HepG2 (cell line): ENCODE results near the gene AGAP1. TPM values are rescaled to one million over a fixed set of nuclear protein-coding genes. Genes with fewer than 3 reads are reported as not detected.

Source experiments
- ATAC-seq: fragments of 200-7000 bp; cut with Tn5 transposase; 3 replicates; pipeline ENCODE4 v1.9.1; 2020; ENCODE audit warnings: mild to moderate bottlenecking, moderate library complexity
- BruUV-seq: library from RNA; stranded (reverse); fragments of 400-500 nt; replicated peaks from 2 replicates; lab custom pipeline; 2021; lab: Mats Ljungman, UMichigan
- CTCF ChIA-PET: fragments of 300-600 bp; formaldehyde crosslinking; extraction: SDS; loops from one replicate; lab custom pipeline; 2021; ENCODE audit warnings: low total read pairs, inconsistent platforms, low intra/inter-chr PET ratio; lab: Yijun Ruan, JAX
- POLR2A ChIA-PET: fragments of 350-600 bp; sonication (Branson Sonifier 250); formaldehyde crosslinking; loops from one replicate; lab custom pipeline; 2020; ENCODE audit warnings: antibody characterized with exemption, inconsistent platforms; lab: Yijun Ruan, JAX
- DNase-seq: peaks from one replicate; pipeline ENCODE4 v3.0.0-alpha.2; 2015; ENCODE audit warnings: low spot score
- FAIRE-seq: peaks from 3 replicates; lab custom pipeline; 2011; peaks lifted over from hg19 to GRCh38; lab: Jason Lieb, UNC
- H2AFZ ChIP-seq: one replicate; pipeline ENCODE4 v1.6.1; 2011; ENCODE audit warnings: low read length, inconsistent platforms
- H3K27ac ChIP-seq: fragments of 300-600 bp; 3 replicates; pipeline ENCODE4 v1.8.0; 2011; ENCODE audit warnings: mixed run types, mild to moderate bottlenecking, mixed read lengths, low read length, inconsistent platforms; ENCODE audit not compliant: insufficient read depth; ENCODE audit errors: extremely low read length
- H3K27me3 ChIP-seq, 2 experiments: fragments of 200-600 bp in 1 of 2; 2 replicates in 1 of 2; 3 replicates in 1 of 2; pipeline versions ENCODE4 v1.6.0 to v1.8.0; 2011; ENCODE audit warnings: low read length in 2 of 2, mild to moderate bottlenecking in 2 of 2, moderate library complexity in 2 of 2, inconsistent platforms in 1 of 2; ENCODE audit not compliant: insufficient read depth in 2 of 2, control insufficient read depth in 1 of 2
- H3K36me3 ChIP-seq, 2 experiments: fragments of 200-600 bp in 1 of 2; replicated peaks in 1 of 2; 2 replicates in 1 of 2; 3 replicates in 1 of 2; pipeline versions ENCODE4 v1.5.1 to v1.8.0; 2011; ENCODE audit warnings: low read length in 2 of 2, inconsistent platforms in 1 of 2; ENCODE audit not compliant: insufficient read depth in 2 of 2, control insufficient read depth in 1 of 2
- H3K4me1 ChIP-seq: 2 replicates; pipeline ENCODE4 v1.5.1; 2012; ENCODE audit warnings: low read length, inconsistent platforms; ENCODE audit not compliant: insufficient read depth
- H3K4me2 ChIP-seq: 2 replicates; pipeline ENCODE4 v1.6.0; 2011; ENCODE audit warnings: low read depth, low read length, inconsistent platforms
- H3K4me3 ChIP-seq, 3 experiments: fragments of 200-600 bp in 1 of 3; sonication (generic), shearing (Covaris generic) in 1 of 3; replicated peaks in 1 of 3; 2 replicates each; pipeline ENCODE4 v1.5.1; 2011 to 2016; ENCODE audit warnings: low read length in 3 of 3, inconsistent platforms in 2 of 3, low read depth in 2 of 3, mild to moderate bottlenecking in 2 of 3, control low read depth in 1 of 3, mixed read lengths in 1 of 3; ENCODE audit not compliant: insufficient read depth in 1 of 3
- H3K79me2 ChIP-seq: one replicate; pipeline ENCODE4 v1.6.1; 2011; ENCODE audit warnings: low read length, inconsistent platforms; ENCODE audit not compliant: insufficient read depth
- H3K9ac ChIP-seq: 2 replicates; pipeline ENCODE4 v1.6.0; 2011; ENCODE audit warnings: mild to moderate bottlenecking, low read depth, low read length, inconsistent platforms; ENCODE audit not compliant: insufficient read depth
- H3K9me3 ChIP-seq: 2 replicates; pipeline ENCODE4 v1.5.1; 2012; ENCODE audit warnings: mild to moderate bottlenecking, low read length
- H4K20me1 ChIP-seq: 2 replicates; pipeline ENCODE4 v1.6.0; 2011; ENCODE audit warnings: inconsistent platforms, mild to moderate bottlenecking, low read length, moderate library complexity; ENCODE audit not compliant: insufficient read depth
- MIER3 ChIP-seq: IDR thresholded peaks from 2 replicates; pipeline ENCODE4 v1.6.1; 2016; ENCODE audit warnings: missing compliant biosample characterization, borderline replicate concordance
- MZF1 ChIP-seq: sonication (generic); formaldehyde crosslinking; IDR thresholded peaks from 2 replicates; pipeline ENCODE4 v1.8.1; 2023; ENCODE audit warnings: mild to moderate bottlenecking, missing genetic modification reagents, borderline replicate concordance
- PAX8 ChIP-seq: sonication (generic); formaldehyde crosslinking; IDR thresholded peaks from 2 replicates; pipeline ENCODE4 v1.8.0; 2022; ENCODE audit warnings: mild to moderate bottlenecking, missing genetic modification reagents, borderline replicate concordance
- RFXANK ChIP-seq: IDR thresholded peaks from 2 replicates; pipeline ENCODE4 v1.6.1; 2016
- WGBS: methylation state at CpG from one replicate; pipeline ENCODE4 v1.1.6; 2017; ENCODE audit warnings: low lambda C conversion rate; 5-methylcytosine and 5-hydroxymethylcytosine counted together
- in situ Hi-C: cut with HindIII; loops from 2 replicates; pipeline ENCODE4 v1.10.0; 2017; ENCODE audit warnings: low pct_unique_long_range_greater_than_20kb; ENCODE audit not compliant: extremely low pct_ligation_motif_present
- intact Hi-C: fragments of 100-400 bp; cut with micrococcal nuclease; formaldehyde crosslinking; loops from one replicate; pipeline ENCODE4 v1.10.0; 2022; ENCODE audit not compliant: unreplicated experiment
- polyA plus RNA-seq, 8 experiments: library from polyadenylated mRNA; depleted of rRNA in 3 of 8; stranded (reverse) in 7 of 8; unstranded in 1 of 8; fragments of >200 nt; fragmentation: Illumina TruSeq in 4 of 8; extraction: Trizol in 4 of 8; gene quantifications; 2 replicates each; pipeline versions ENCODE4 v1.2.1 to v1.2.3, GENCODE V29; 2011 to 2016; ENCODE audit warnings: low read depth in 4 of 8, missing spikeins in 1 of 8, mixed read lengths in 1 of 8; ENCODE audit not compliant: insufficient read depth in 1 of 8
- total RNA-seq, 5 experiments: library from RNA; depleted of rRNA; stranded (reverse); fragments of >200 nt; fragmentation: Illumina TruSeq; extraction: Trizol; gene quantifications; 2 replicates each; pipeline ENCODE4 v1.2.3, GENCODE V29; 2016; ENCODE audit warnings: low read depth in 1 of 5
- TF ChIP-seq, protein P1 (sequence below): sonication (generic); formaldehyde crosslinking; conservative IDR thresholded peaks from 2 replicates; pipeline ENCODE4 v1.8.1; 2023; ENCODE audit warnings: missing genetic modification reagents

AGAP1 gene
- total and polyA plus RNA-seq, 2 of the 13 experiments (the other 11 are each of a cell fraction or from before 2014, with no cell fraction given) = 21.2 to 32.7 TPM

DNA sequence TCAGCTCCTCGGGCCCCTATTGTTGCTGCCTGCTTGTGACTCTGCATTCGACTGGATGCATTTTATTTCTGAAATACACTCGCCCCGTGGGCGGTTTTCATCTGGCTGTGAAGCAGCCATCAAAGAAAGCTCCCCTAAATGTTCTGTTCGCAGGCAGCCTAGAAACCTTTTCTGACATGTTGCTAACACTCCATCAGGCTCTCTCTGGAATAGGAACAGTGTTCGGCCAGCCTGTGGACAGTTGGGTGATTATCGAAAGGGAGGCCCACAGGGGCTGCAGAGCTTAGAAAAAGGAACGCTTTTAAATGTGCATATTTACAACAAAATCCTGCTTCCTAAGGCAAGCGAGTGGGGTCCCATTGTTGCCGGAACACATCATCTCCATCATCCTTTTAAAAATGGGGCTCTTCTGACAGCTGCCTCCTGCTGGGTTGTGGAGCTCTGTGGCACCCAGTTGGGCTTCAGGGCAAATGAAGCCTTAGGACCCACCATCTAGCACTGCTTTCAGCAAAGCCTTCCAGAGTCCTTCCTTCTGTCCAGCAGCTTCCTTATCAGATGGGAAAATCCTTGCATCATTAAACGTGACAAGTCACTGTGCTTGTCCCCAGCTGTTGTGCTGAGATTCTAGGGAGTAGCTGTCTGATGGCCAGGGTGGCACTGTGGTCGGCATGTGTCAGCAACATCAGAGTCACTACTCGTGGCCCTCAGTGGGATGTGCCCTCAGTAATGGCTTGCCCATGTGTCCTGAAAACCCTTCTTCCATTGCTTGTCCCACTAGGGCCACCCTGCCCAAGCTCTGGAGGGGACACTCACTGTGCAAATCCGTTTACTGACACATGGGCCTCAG, 571.7 kb downstream of the AGAP1 start:
- ChIA-PET POLR2A (no interaction called here), CTCF (no interaction called here)
- H3K4me2 ChIP-seq = no peak overlapping the region
- no peak overlapping the region for H3K4me3 ChIP-seq
- DNase-seq (no peak), FAIRE-seq (no peak), ATAC-seq (no peak)
- no peaks in the 10 kb centered on the region for H3K4me1 ChIP-seq
- no peaks in the 10 kb centered on the region for H3K27me3 ChIP-seq
- H3K79me2 ChIP-seq = no peaks in the 10 kb centered on the region
- intact Hi-C loops = no loop called here
- no peaks in the 10 kb centered on the region for H3K9me3 ChIP-seq
- no peaks in the 10 kb centered on the region for H4K20me1 ChIP-seq
- H2AFZ ChIP-seq = no peak overlapping the region
- in situ Hi-C loops = no loop called here
- H3K36me3 ChIP-seq = peaks cover 1 to 4% of the 10 kb centered on the region in 2 experiments; a peak in 3 of 5 replicates
- TF ChIP-seq, protein P1, sequence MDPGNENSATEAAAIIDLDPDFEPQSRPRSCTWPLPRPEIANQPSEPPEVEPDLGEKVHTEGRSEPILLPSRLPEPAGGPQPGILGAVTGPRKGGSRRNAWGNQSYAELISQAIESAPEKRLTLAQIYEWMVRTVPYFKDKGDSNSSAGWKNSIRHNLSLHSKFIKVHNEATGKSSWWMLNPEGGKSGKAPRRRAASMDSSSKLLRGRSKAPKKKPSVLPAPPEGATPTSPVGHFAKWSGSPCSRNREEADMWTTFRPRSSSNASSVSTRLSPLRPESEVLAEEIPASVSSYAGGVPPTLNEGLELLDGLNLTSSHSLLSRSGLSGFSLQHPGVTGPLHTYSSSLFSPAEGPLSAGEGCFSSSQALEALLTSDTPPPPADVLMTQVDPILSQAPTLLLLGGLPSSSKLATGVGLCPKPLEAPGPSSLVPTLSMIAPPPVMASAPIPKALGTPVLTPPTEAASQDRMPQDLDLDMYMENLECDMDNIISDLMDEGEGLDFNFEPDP = 0 out of 2 replicates have a peak, but pooled peaks have one; percentile 25
- TF ChIP-seq RFXANK = no peak
- no TSS peak for BruUV-seq
- no peak overlapping the region for H3K27ac ChIP-seq
- H3K9ac ChIP-seq = no peak overlapping the region
- 94% methylated on average over 14 of the region's 15 CpGs for WGBS

DNA sequence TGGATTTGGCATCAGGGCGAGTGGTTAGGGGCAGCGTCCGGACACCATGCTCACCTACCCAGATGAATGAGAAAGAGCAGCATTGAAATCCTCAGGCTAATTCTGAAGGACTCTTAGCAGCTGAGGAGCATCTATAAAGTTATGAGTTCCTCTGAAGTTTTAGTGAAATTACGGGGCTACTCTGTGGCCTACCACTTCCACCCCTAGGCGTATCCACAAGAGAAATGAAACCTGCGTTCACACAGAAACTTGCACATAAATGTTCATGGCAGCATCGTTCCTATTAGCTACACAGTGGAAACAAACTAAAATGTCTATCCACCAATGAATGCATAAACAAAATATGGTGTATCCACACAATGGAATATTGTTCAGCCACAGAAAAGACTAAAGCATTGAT, 576.4 kb downstream of the AGAP1 start:
- H3K36me3 ChIP-seq = peaks cover 2 to 4% of the 10 kb centered on the region in 2 experiments; a peak in 2 of 5 replicates
- in situ Hi-C loops = no loop called here
- POLR2A ChIA-PET = no interaction called here
- no peaks in the 10 kb centered on the region for H3K9me3 ChIP-seq
- H4K20me1 ChIP-seq = no peaks in the 10 kb centered on the region
- H3K4me1 ChIP-seq = no peaks in the 10 kb centered on the region
- ATAC-seq (no peak), FAIRE-seq (no peak), DNase-seq (no peak)
- no peak overlapping the region for H3K27ac ChIP-seq
- H3K4me2 ChIP-seq = no peak overlapping the region
- no peaks in the 10 kb centered on the region for H3K27me3 ChIP-seq
- no peak for TF ChIP-seq MIER3 (CRISPR knock-in tag)
- TF ChIP-seq MZF1 (CRISPR knock-in tag) = no peak
- no peak for TF ChIP-seq PAX8 (CRISPR knock-in tag)
- no peaks in the 10 kb centered on the region for H3K79me2 ChIP-seq
- WGBS = over 99% methylated on average over 7 of the region's 7 CpGs
- H2AFZ ChIP-seq = no peak overlapping the region
- BruUV-seq = no TSS peak
- CTCF ChIA-PET = no interaction called here
- no peak overlapping the region for H3K9ac ChIP-seq
- intact Hi-C loops = no loop called here
- no peak overlapping the region for H3K4me3 ChIP-seq
